Spleen (tissue), 11 donors: ENCODE measurements around the gene DNAAF3. TPM values are rescaled to one million over a fixed set of nuclear protein-coding genes. Genes with fewer than 3 reads are reported as not detected.

ENCODE experiments used
- DNase-seq: peaks from one replicate; pipeline ENCODE4 v3.0.0-alpha.2; 2020
- H3K27ac ChIP-seq, 8 donors: fragments of 200-600 bp; sonication (generic) in 7 of 8; 1 replicate in 4 of 8; 2 replicates in 4 of 8; pipeline versions ENCODE4 v1.5.0 to v1.8.0; 2016 to 2021; ENCODE audit warnings: inconsistent platforms in 4 of 8, mild to moderate bottlenecking in 4 of 8, moderate library complexity in 1 of 8
- H3K27me3 ChIP-seq, 7 donors: fragments of 200-600 bp; sonication (generic) in 6 of 7; replicated peaks in 1 of 7; 1 replicate in 4 of 7; 2 replicates in 3 of 7; pipeline versions ENCODE4 v1.5.0 to v1.8.0; 2016 to 2021; ENCODE audit warnings: inconsistent platforms in 3 of 7, mild to moderate bottlenecking in 1 of 7
- H3K36me3 ChIP-seq, 6 donors: fragments of 200-600 bp; sonication (generic) in 5 of 6; 1 replicate in 4 of 6; 2 replicates in 2 of 6; pipeline versions ENCODE4 v1.5.0 to v1.8.0; 2016 to 2021; ENCODE audit warnings: inconsistent platforms in 2 of 6
- H3K4me1 ChIP-seq, 6 donors: fragments of 200-600 bp; sonication (generic) in 5 of 6; 1 replicate in 3 of 6; 2 replicates in 3 of 6; pipeline versions ENCODE4 v1.5.0 to v1.8.0; 2016 to 2021; ENCODE audit warnings: inconsistent platforms in 3 of 6
- H3K4me3 ChIP-seq, 8 donors: fragments of 200-600 bp; sonication (generic) in 7 of 8; 1 replicate in 4 of 8; 2 replicates in 4 of 8; pipeline versions ENCODE4 v1.5.0 to v1.8.0; 2016 to 2021; ENCODE audit warnings: inconsistent platforms in 4 of 8, mild to moderate bottlenecking in 4 of 8, moderate library complexity in 2 of 8
- H3K9me3 ChIP-seq, 8 donors: fragments of 200-600 bp; sonication (generic) in 7 of 8; 1 replicate in 4 of 8; 2 replicates in 4 of 8; pipeline versions ENCODE4 v1.5.0 to v1.8.0; 2016 to 2021; ENCODE audit warnings: inconsistent platforms in 4 of 8
- CTCF ChIP-seq, 11 experiments: fragments of 200-600 bp in 7 of 11; fragments of 450-650 bp in 4 of 11; sonication (generic) in 4 of 11; IDR thresholded peaks in 8 of 11; conservative IDR thresholded peaks in 3 of 11; 1 replicate in 7 of 11; 2 replicates in 4 of 11; pipeline versions ENCODE4 v1.4.0 to v1.8.0; 2016 to 2021; ENCODE audit warnings: antibody characterized with exemption in 11 of 11, inconsistent platforms in 4 of 11, mild to moderate bottlenecking in 1 of 11
- POLR2A ChIP-seq, 3 donors: fragments of 450-650 bp; IDR thresholded peaks; one replicate each; pipeline ENCODE4 v1.5.1; 2017; ENCODE audit warnings: antibody characterized with exemption in 3 of 3, mild to moderate bottlenecking in 1 of 3
- POLR2AphosphoS5 ChIP-seq, 3 donors: sonication (generic); formaldehyde crosslinking; IDR thresholded peaks; one replicate each; pipeline ENCODE4 v1.5.1; 2017; ENCODE audit warnings: antibody characterized with exemption in 3 of 3
- WGBS, 5 donors: extraction: QIAGEN DNeasy Blood & Tissue Kit in 3 of 5; methylation state at CpG; one replicate each; pipeline versions ENCODE4 v1.1.5 to v1.1.7; 2013 to 2018; 5-methylcytosine and 5-hydroxymethylcytosine counted together
- intact Hi-C: fragments of 100-400 bp; cut with DNase I; formaldehyde crosslinking; loops from one replicate; pipeline ENCODE4 v1.15.0; 2023; ENCODE audit warnings: low total_unique reads
- polyA plus RNA-seq, 3 donors: library from polyadenylated mRNA; stranded (reverse); fragments of 200-250 nt; gene quantifications; one replicate each; pipeline ENCODE4 v1.2.1, GENCODE V29; 2013
- total RNA-seq, 7 donors: library from RNA; depleted of rRNA in 3 of 7; stranded (reverse); fragments of >200 nt in 3 of 7; fragmentation: NEBNext Ultra II Directional in 4 of 7; extraction: Animal tissue kit (Norgen Biotek cat#: 25700) in 4 of 7; gene quantifications; one replicate each; pipeline versions ENCODE4 v1.1.0 to v1.2.1, GENCODE V29; 2016 to 2021
- donor health status: healthy with polysubstance abuse.
- donor health status: DM: no; HTN: no; CAD: no; lungs with moderate emphysema.
- donor health status: DM: no; HTN: no; CAD: no.
- donor health status: Bipolar disorder and iron deficiency.
- donor health status: healthy.
- donor health status: DM: no; HTN: no; CAD: no.
- donor health status: DM: yes; HTN: yes; CAD: no.

The DNAAF3 gene
- total and polyA plus RNA-seq, 10 donors, result 0.28 to 1.1 (median 0.69) TPM; not detected in 2

GRCh38 chr19:55147545-55148251 lies 18.7 kb downstream of the DNAAF3 start:
- Histone ChIP-seq H3K4me1 (peaks cover 0 to 23% (median 12%) of the 10 kb centered on the region in 6 donors), H3K27ac (no peak overlapping the region), H3K9me3 (peaks cover 0 to 14% (median 8%) of the 10 kb centered on the region in 8 donors), H3K27me3 (peaks cover 4 to 72% (median 55%) of the 10 kb centered on the region in 7 donors), H3K4me3 (no peak overlapping the region), H3K36me3 (no peaks in the 10 kb centered on the region)
- TF ChIP-seq CTCF (IDR thresholded peaks at IDR 0.05 in 8 of 11, conservative IDR thresholded peaks at IDR 0.05 in 3 of 11), result no peak
- no peak for TF ChIP-seq POLR2A (IDR thresholded peaks at IDR 0.05)
- TF ChIP-seq POLR2AphosphoS5 (IDR thresholded peaks at IDR 0.05), result no peak
- intact Hi-C loops, result loop anchor here (10.0 kb wide), 1 partner anchor 357 kb away; no protein-coding TSS in a partner anchor
- no peak for DNase-seq
- 32 to 61% (median 42%) methylated on average over 7 to 9 of the region's 9 CpGs for WGBS, 5 donors

GRCh38 chr19:55146705-55147273 lies 19.6 kb downstream of the DNAAF3 start:
- Histone ChIP-seq H3K4me1 (peaks cover 0 to 25% (median 12%) of the 10 kb centered on the region in 6 donors), H3K27me3 (peaks cover 4 to 81% (median 64%) of the 10 kb centered on the region in 7 donors), H3K9me3 (peaks cover 0 to 7% (median 3%) of the 10 kb centered on the region in 8 donors), H3K4me3 (peak overlapping the region in 1 of 8 donors; percentile 56), H3K36me3 (no peaks in the 10 kb centered on the region), H3K27ac (no peak overlapping the region)
- WGBS, 5 donors, result 3 to 6% (median 3%) methylated on average over 13 to 27 of the region's 27 CpGs
- TF ChIP-seq POLR2A (IDR thresholded peaks at IDR 0.05) (no peak), POLR2AphosphoS5 (IDR thresholded peaks at IDR 0.05) (no peak), CTCF (IDR thresholded peaks at IDR 0.05 in 8 of 11, conservative IDR thresholded peaks at IDR 0.05 in 3 of 11) (no peak)
- intact Hi-C loops, result loop anchor here (10.0 kb wide), 1 partner anchor 358 kb away; no protein-coding TSS in a partner anchor
- DNase-seq, result no peak

GRCh38 chr19:55146078-55146704 lies 20.2 kb downstream of the DNAAF3 start:
- Histone ChIP-seq H3K9me3 (peaks cover 0 to under 1% (median 0%) of the 10 kb centered on the region in 8 donors), H3K27me3 (peaks cover 4 to 87% (median 70%) of the 10 kb centered on the region in 7 donors), H3K4me1 (peaks cover 0 to 31% (median 16%) of the 10 kb centered on the region in 6 donors), H3K4me3 (peak overlapping the region in 1 of 8 donors; percentile 56), H3K36me3 (no peaks in the 10 kb centered on the region), H3K27ac (no peak overlapping the region)
- no peak for DNase-seq
- TF ChIP-seq POLR2AphosphoS5 (IDR thresholded peaks at IDR 0.05) (no peak), CTCF (IDR thresholded peaks at IDR 0.05 in 8 of 11, conservative IDR thresholded peaks at IDR 0.05 in 3 of 11) (peak in 2 of 11 experiments; percentile 42)
- intact Hi-C loops, result loop anchor here (10.0 kb wide), 1 partner anchor 359 kb away; no protein-coding TSS in a partner anchor
- WGBS, 5 donors, result 1 to 2% (median 2%) methylated on average over 24 to 37 of the region's 41 CpGs
